Mammary epithelial cell (primary cell): ENCODE data around the gene ZBP1.

Experiments used
- EZH2 ChIP-seq: IDR thresholded peaks from 2 replicates; pipeline ENCODE4 v1.6.1; 2012; ENCODE audit warnings: low read length, inconsistent platforms, borderline replicate concordance
- TF ChIP-seq, protein P1 (sequence below), 2 donors: IDR thresholded peaks in 1 of 2; conservative IDR thresholded peaks in 1 of 2; 2 replicates each; pipeline ENCODE4 v1.5.1; 2011 to 2012; ENCODE audit warnings: inconsistent platforms in 2 of 2, low read length in 2 of 2, mild to moderate bottlenecking in 2 of 2, control low read depth in 1 of 2, low read depth in 1 of 2; ENCODE audit not compliant: insufficient read depth in 1 of 2; ENCODE audit errors: extremely low read depth in 1 of 2

DNA sequence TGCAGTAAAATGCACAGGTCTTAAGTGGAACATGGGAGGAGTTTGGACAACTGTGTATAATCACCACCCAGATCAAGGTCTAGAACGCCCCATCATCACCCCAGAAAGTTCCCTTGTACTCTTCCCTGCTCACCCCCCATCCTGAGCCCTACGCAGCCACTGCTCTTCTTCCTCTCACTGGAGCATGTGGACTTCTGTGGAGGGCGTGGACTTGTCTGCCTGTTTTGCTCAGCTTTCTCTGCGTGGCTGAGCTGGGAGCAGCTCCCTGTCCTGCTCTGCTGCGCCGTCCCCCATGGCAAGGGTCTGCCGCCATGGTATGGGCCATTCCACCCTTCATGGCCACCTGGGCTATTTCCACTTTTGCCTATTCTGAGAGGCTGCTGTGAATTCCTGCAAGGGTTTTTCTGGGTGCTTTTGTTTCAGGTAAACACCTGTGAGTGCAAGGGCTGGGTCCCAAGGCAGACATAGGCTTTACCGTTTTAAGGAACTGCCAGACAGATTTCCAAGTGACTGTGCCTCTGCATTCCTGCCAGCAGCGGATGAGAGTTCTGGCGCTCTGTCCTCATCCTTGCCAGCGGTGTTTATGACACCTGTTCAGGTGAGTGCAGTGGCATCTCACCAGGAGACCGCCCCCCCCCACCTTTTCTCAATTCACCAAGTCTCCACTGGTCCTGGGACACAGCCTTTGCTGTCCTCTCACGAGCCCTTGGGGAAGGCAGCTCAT is 39.6 kb downstream of the ZBP1 start:
- TF ChIP-seq, protein P1, sequence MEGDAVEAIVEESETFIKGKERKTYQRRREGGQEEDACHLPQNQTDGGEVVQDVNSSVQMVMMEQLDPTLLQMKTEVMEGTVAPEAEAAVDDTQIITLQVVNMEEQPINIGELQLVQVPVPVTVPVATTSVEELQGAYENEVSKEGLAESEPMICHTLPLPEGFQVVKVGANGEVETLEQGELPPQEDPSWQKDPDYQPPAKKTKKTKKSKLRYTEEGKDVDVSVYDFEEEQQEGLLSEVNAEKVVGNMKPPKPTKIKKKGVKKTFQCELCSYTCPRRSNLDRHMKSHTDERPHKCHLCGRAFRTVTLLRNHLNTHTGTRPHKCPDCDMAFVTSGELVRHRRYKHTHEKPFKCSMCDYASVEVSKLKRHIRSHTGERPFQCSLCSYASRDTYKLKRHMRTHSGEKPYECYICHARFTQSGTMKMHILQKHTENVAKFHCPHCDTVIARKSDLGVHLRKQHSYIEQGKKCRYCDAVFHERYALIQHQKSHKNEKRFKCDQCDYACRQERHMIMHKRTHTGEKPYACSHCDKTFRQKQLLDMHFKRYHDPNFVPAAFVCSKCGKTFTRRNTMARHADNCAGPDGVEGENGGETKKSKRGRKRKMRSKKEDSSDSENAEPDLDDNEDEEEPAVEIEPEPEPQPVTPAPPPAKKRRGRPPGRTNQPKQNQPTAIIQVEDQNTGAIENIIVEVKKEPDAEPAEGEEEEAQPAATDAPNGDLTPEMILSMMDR (conservative IDR thresholded peaks at IDR 0.05 in 1 of 2, IDR thresholded peaks at IDR 0.05 in 1 of 2; ENCODE audit: extremely low read depth in 1 of 2, insufficient read depth in 1 of 2, low read depth in 1 of 2, low read length in 2 of 2), result no peak
- no peak for TF ChIP-seq EZH2
